Upper lobe of left lung (tissue), 6 donors: ENCODE measurements around the gene EXO5. TPM values are rescaled to one million over a fixed set of nuclear protein-coding genes. Genes with fewer than 3 reads are reported as not detected.

Experiments
- ATAC-seq, 2 donors: fragments of 200-7000 bp; cut with Tn5 transposase; one replicate each; pipeline ENCODE4 v1.9.1; 2022; ENCODE audit warnings: mild to moderate bottlenecking in 2 of 2, moderate library complexity in 2 of 2; ENCODE audit not compliant: low FRiP score in 2 of 2
- DNase-seq, 2 donors: peaks; one replicate each; pipeline ENCODE4 v3.0.0-alpha.2; 2019 to 2020
- H3K27ac ChIP-seq, 4 donors: fragments of 200-600 bp; sonication (generic); one replicate each; pipeline ENCODE4 v1.5.1; 2016 to 2019
- H3K27me3 ChIP-seq, 4 donors: fragments of 200-600 bp; sonication (generic); one replicate each; pipeline ENCODE4 v1.5.1; 2017 to 2019
- H3K36me3 ChIP-seq, 4 donors: fragments of 200-600 bp; sonication (generic); one replicate each; pipeline ENCODE4 v1.5.1; 2016 to 2019
- H3K4me1 ChIP-seq, 4 donors: fragments of 200-600 bp; sonication (generic); one replicate each; pipeline ENCODE4 v1.5.1; 2018 to 2019
- H3K4me3 ChIP-seq, 4 donors: fragments of 200-600 bp; sonication (generic); one replicate each; pipeline ENCODE4 v1.5.1; 2017 to 2019; ENCODE audit warnings: mild to moderate bottlenecking in 2 of 4, moderate library complexity in 1 of 4
- H3K9me3 ChIP-seq, 4 donors: fragments of 200-600 bp; sonication (generic); one replicate each; pipeline ENCODE4 v1.5.1; 2018 to 2019
- CTCF ChIP-seq, 6 experiments: fragments of 450-650 bp in 4 of 6; fragments of 200-600 bp in 2 of 6; sonication (generic) in 2 of 6; IDR thresholded peaks; one replicate each; pipeline ENCODE4 v1.5.1; 2016 to 2019; ENCODE audit warnings: antibody characterized with exemption in 6 of 6
- EP300 ChIP-seq, 4 donors: sonication (generic); formaldehyde crosslinking; IDR thresholded peaks; one replicate each; pipeline ENCODE4 v1.5.1; 2017; ENCODE audit warnings: antibody characterized with exemption in 4 of 4, control low read depth in 2 of 4
- POLR2A ChIP-seq, 4 donors: fragments of 450-650 bp; IDR thresholded peaks; one replicate each; pipeline ENCODE4 v1.5.1; 2016 to 2017; ENCODE audit warnings: antibody characterized with exemption in 4 of 4, mild to moderate bottlenecking in 2 of 4
- POLR2AphosphoS5 ChIP-seq, 2 donors: sonication (generic); formaldehyde crosslinking; IDR thresholded peaks; one replicate each; pipeline ENCODE4 v1.5.1; 2017; ENCODE audit warnings: antibody characterized with exemption in 2 of 2
- WGBS, 2 donors: methylation state at CpG; one replicate each; pipeline ENCODE4 v1.1.5; 2017 to 2018; 5-methylcytosine and 5-hydroxymethylcytosine counted together
- total RNA-seq, 6 donors: library from RNA; depleted of rRNA in 4 of 6; stranded (reverse); fragments of >200 nt in 4 of 6; gene quantifications; one replicate each; pipeline versions ENCODE4 v1.1.0 to v1.2.1, GENCODE V29; 2016 to 2021
- donor health status: DM: no; HTN: no; CAD: no; lungs with moderate emphysema.
- donor health status: DM: no; HTN: yes; CAD: no; lungs with severe emphysema.

The EXO5 gene
- total RNA-seq, 6 donors from 2014 or later = 5.5 to 30.4 (median 9.9) TPM

DNA sequence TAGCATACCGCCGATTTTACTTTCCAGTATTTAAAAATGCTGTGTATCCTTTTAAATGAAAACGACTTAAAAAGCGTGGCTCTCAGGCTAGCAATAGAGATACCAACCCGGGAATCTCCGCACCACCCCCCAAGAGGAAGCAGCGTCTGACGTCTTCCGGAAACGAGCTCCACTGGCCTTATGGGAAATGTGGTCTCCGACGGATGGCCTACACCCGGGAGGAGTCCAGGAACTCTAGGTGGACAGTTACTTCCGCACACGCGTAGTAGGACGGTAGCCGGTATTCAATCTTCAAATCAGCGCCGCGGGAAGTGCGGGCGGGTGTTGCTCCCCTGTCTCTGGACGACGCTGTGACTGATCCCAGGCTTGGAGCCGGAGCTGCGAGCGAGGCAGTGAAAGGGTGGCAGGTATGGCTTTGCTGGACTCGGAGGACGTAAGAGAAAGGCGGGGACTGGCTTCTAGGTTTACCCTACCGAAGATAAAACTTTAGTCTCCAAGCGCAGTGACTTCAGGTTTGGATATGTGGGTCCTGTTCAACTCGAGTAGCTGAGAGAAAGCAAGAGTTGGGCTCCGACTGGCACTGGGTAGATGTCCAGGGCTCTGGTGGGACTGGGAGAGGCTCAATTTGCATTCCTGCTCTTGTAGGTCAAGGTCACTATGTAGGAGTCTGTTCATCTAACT, 23.0 kb downstream of the EXO5 start, which contains the start of gene ZNF684:
ZNF684 (plus strand) TSS at position 257 of the 681 bp plus-strand sequence. CDS start 1,530 bp downstream, outside the sequence.
- no peak for TF ChIP-seq CTCF (IDR thresholded peaks at IDR 0.05)
- peak in 1 of 4 donors; percentile 65 for TF ChIP-seq POLR2A (IDR thresholded peaks at IDR 0.05)
- TF ChIP-seq POLR2AphosphoS5 (IDR thresholded peaks at IDR 0.05) = peak; percentile 86
- TF ChIP-seq EP300 (IDR thresholded peaks at IDR 0.05) = no peak
- Histone ChIP-seq H3K9me3 (no peaks in the 10 kb centered on the region), H3K36me3 (no peaks in the 10 kb centered on the region), H3K4me1 (peaks cover 14 to 20% (median 15%) of the 10 kb centered on the region in 4 donors), H3K27ac (peak within 1 kb of the TSS; percentile 82 to 89 (median 83)), H3K4me3 (peak within 1 kb of the TSS; percentile 46 to 68 (median 57)), H3K27me3 (no peaks in the 10 kb centered on the region)
- peak; percentile 81 to 94 for DNase-seq
- ATAC-seq = peak; percentile 99 to 100
- 0 to 2% methylated on average over 13 to 33 of the region's 35 CpGs for WGBS, 2 donors

- WGBS, 2 donors = 0 to 2% methylated on average over 3 of the region's 3 CpGs
- peaks cover 14 to 20% (median 15%) of the 10 kb centered on the region in 4 donors for H3K4me1 ChIP-seq
- H3K4me3 ChIP-seq = peak overlapping the region; percentile 46 to 68 (median 57)
- H3K27me3 ChIP-seq = no peaks in the 10 kb centered on the region
- no peaks in the 10 kb centered on the region for H3K9me3 ChIP-seq
- no peak for DNase-seq
- no peaks in the 10 kb centered on the region for H3K36me3 ChIP-seq
- ATAC-seq = no peak
- TF ChIP-seq POLR2AphosphoS5 (IDR thresholded peaks at IDR 0.05) (no peak), CTCF (IDR thresholded peaks at IDR 0.05) (no peak), EP300 (IDR thresholded peaks at IDR 0.05) (no peak), POLR2A (IDR thresholded peaks at IDR 0.05) (no peak)
- H3K27ac ChIP-seq = peak overlapping the region; percentile 82 to 89 (median 83)
Observed at GRCh38 chr1:40532062-40532389, 23.5 kb downstream of the EXO5 start.

- H3K36me3 ChIP-seq = no peaks in the 10 kb centered on the region
- H3K4me1 ChIP-seq = peaks cover 14 to 20% (median 15%) of the 10 kb centered on the region in 4 donors
- no peaks in the 10 kb centered on the region for H3K27me3 ChIP-seq
- no peaks in the 10 kb centered on the region for H3K9me3 ChIP-seq
- ATAC-seq = peak in 1 of 2 donors; percentile 51
- no peak for DNase-seq
- H3K27ac ChIP-seq = no peak overlapping the region
- H3K4me3 ChIP-seq = no peak overlapping the region
- TF ChIP-seq POLR2A (IDR thresholded peaks at IDR 0.05) (no peak), POLR2AphosphoS5 (IDR thresholded peaks at IDR 0.05) (no peak), CTCF (IDR thresholded peaks at IDR 0.05) (peak; percentile 26 to 51 (median 46)), EP300 (IDR thresholded peaks at IDR 0.05) (no peak)
Observed at GRCh38 chr1:40532844-40533424, 24.4 kb downstream of the EXO5 start.

GRCh38 chr1:40534589-40534988, 26.0 kb downstream of the EXO5 start:
- DNase-seq = no peak
- Histone ChIP-seq H3K4me3 (no peak overlapping the region), H3K36me3 (no peaks in the 10 kb centered on the region), H3K4me1 (peaks cover 14 to 20% (median 15%) of the 10 kb centered on the region in 4 donors), H3K27ac (no peak overlapping the region), H3K9me3 (no peaks in the 10 kb centered on the region), H3K27me3 (no peaks in the 10 kb centered on the region)
- TF ChIP-seq POLR2A (IDR thresholded peaks at IDR 0.05) (no peak), POLR2AphosphoS5 (IDR thresholded peaks at IDR 0.05) (no peak), EP300 (IDR thresholded peaks at IDR 0.05) (no peak), CTCF (IDR thresholded peaks at IDR 0.05) (no peak)
- ATAC-seq = no peak
